GM12878 (cell line): ENCODE data around the gene TUBA4B. TPM values are rescaled to one million over a fixed set of nuclear protein-coding genes. Genes with fewer than 3 reads are reported as not detected.

Experiments used
- ASH2L ChIP-seq: fragments of 300-600, 200-600 bp; sonication (generic); IDR thresholded peaks from 2 replicates; pipeline ENCODE4 v1.6.1; 2017; ENCODE audit warnings: low read depth, mild to moderate bottlenecking, borderline replicate concordance
- BCL3 ChIP-seq: IDR thresholded peaks from 2 replicates; pipeline ENCODE4 v1.6.1; 2011; ENCODE audit warnings: borderline replicate concordance, low read depth, mild to moderate bottlenecking, moderate library complexity, low read length; ENCODE audit not compliant: insufficient read depth, poor library complexity, severe bottlenecking
- BCLAF1 ChIP-seq: fragments of 450-650 bp; IDR thresholded peaks from 2 replicates; pipeline ENCODE4 v1.6.1; 2017; ENCODE audit warnings: antibody characterized with exemption, mild to moderate bottlenecking, moderate library complexity
- CBX3 ChIP-seq: fragments of 200-600 bp; sonication (generic); IDR thresholded peaks from 2 replicates; pipeline ENCODE4 v1.6.1; 2016; ENCODE audit warnings: low read depth, borderline replicate concordance
- CREM ChIP-seq: IDR thresholded peaks from 2 replicates; pipeline ENCODE4 v1.6.1; 2014; ENCODE audit warnings: antibody characterized with exemption, low read depth
- E2F4 ChIP-seq: IDR thresholded peaks from 2 replicates; pipeline ENCODE4 v1.6.1; 2012; ENCODE audit warnings: low read depth, low read length, improper control_type of control experiment
- FOS ChIP-seq: IDR thresholded peaks from 3 replicates; pipeline ENCODE4 v1.6.1; 2011; ENCODE audit warnings: borderline replicate concordance; ENCODE audit not compliant: insufficient read length; ENCODE audit errors: extremely low read depth
- GABPA ChIP-seq: IDR thresholded peaks from 2 replicates; pipeline ENCODE4 v1.6.1; 2014; ENCODE audit warnings: antibody characterized with exemption, low read depth, mild to moderate bottlenecking, inconsistent platforms
- HDAC2 ChIP-seq: fragments of 200-600 bp; sonication (generic); IDR thresholded peaks from 2 replicates; pipeline ENCODE4 v1.6.1; 2017
- MAX ChIP-seq: IDR thresholded peaks from 2 replicates; pipeline ENCODE4 v1.6.1; 2012; ENCODE audit warnings: low read depth, low read length, improper control_type of control experiment
- MLLT1 ChIP-seq: fragments of 450-650 bp; IDR thresholded peaks from 2 replicates; pipeline ENCODE4 v1.6.1; 2016; ENCODE audit warnings: mild to moderate bottlenecking
- PAX8 ChIP-seq: fragments of 450-650 bp; IDR thresholded peaks from 2 replicates; pipeline ENCODE4 v1.6.1; 2017; ENCODE audit warnings: mild to moderate bottlenecking, moderate library complexity
- POLR2AphosphoS5 ChIP-seq: IDR thresholded peaks from 2 replicates; pipeline ENCODE4 v1.6.1; 2011; ENCODE audit warnings: mild to moderate bottlenecking, low read length, inconsistent platforms
- PRDM15 ChIP-seq: fragments of 450-650 bp; formaldehyde crosslinking; IDR thresholded peaks from 2 replicates; pipeline ENCODE4 v1.4.0; 2020; ENCODE audit warnings: mild to moderate bottlenecking, moderate library complexity
- RUNX3 ChIP-seq: IDR thresholded peaks from 2 replicates; pipeline ENCODE4 v1.6.1; 2012; ENCODE audit warnings: low read length, inconsistent platforms
- SMAD1 ChIP-seq: fragments of 450-650 bp; IDR thresholded peaks from 2 replicates; pipeline ENCODE4 v1.6.1; 2018; ENCODE audit warnings: mild to moderate bottlenecking, low read depth; ENCODE audit not compliant: partially characterized antibody
- SMAD5 ChIP-seq: IDR thresholded peaks from 2 replicates; pipeline ENCODE4 v1.6.1; 2016; ENCODE audit warnings: antibody characterized with exemption, low read depth
- SMARCA5 ChIP-seq: fragments of 450-650 bp; IDR thresholded peaks from 2 replicates; pipeline ENCODE4 v1.6.1; 2017; ENCODE audit warnings: mild to moderate bottlenecking
- SREBF1 ChIP-seq: IDR thresholded peaks from 2 replicates; pipeline ENCODE4 v1.6.1; 2012; ENCODE audit warnings: mild to moderate bottlenecking, low read length
- SUPT20H ChIP-seq: IDR thresholded peaks from 2 replicates; pipeline ENCODE4 v1.6.1; 2011; ENCODE audit warnings: low read depth, mild to moderate bottlenecking, low read length, moderate library complexity, borderline replicate concordance; ENCODE audit not compliant: control insufficient read depth
- TCF12 ChIP-seq: IDR thresholded peaks from 2 replicates; pipeline ENCODE4 v1.6.1; 2011; ENCODE audit warnings: low read depth, mild to moderate bottlenecking, low read length
- polyA plus RNA-seq, 11 experiments: library from polyadenylated mRNA; depleted of rRNA in 4 of 11; unstranded in 6 of 11; stranded (reverse) in 5 of 11; fragments of >200 nt; fragmentation: Nextera tagmentation in 4 of 11; fragmentation: Illumina TruSeq in 1 of 11; extraction: Ambion mirVana in 4 of 11; extraction: Trizol in 1 of 11; gene quantifications; 1 replicate in 1 of 11; 2 replicates in 10 of 11; pipeline versions ENCODE4 v1.2.1 to v1.2.3, GENCODE V29; 2011 to 2016; ENCODE audit warnings: inconsistent platforms in 2 of 11, missing spikeins in 2 of 11, low read depth in 1 of 11
- total RNA-seq, 4 experiments: library from RNA; depleted of rRNA in 3 of 4; stranded (reverse); fragments of >200 nt in 3 of 4; fragmentation: Illumina TruSeq in 1 of 4; extraction: Trizol in 1 of 4; gene quantifications; 2 replicates each; pipeline versions ENCODE4 v1.2.1 to v1.2.3, GENCODE V29; 2013 to 2021

TUBA4B gene
- total and polyA plus RNA-seq, 10 of the 15 experiments (the other 5 are each of a cell fraction or from before 2014, with no cell fraction given): 0.07 TPM; not detected in 9

GRCh38 chr2:219230059-219230540 lies 22.9 kb upstream of the TUBA4B start (continued):
- TF ChIP-seq BCL3 (no peak), SMARCA5 (no peak), TCF12 (no peak), PRDM15 (no peak), CBX3 (no peak), FOS (no peak), BCLAF1 (no peak), POLR2AphosphoS5 (peak; percentile 4; the same call in 1 of the 2 replicates), MLLT1 (0 out of 2 replicates have a peak, but pooled peaks have one; percentile 10), E2F4 (no peak), RUNX3 (no peak; the same call in 1 of the 2 replicates), GABPA (no peak), ASH2L (no peak), SREBF1 (no peak), CREM (no peak), MAX (no peak; the same call in 1 of the 2 replicates), SUPT20H (no peak), PAX8 (no peak), SMAD1 (no peak), HDAC2 (peak; percentile 24; the same call in 1 of the 2 replicates), SMAD5 (no peak; the same call in 1 of the 2 replicates)
